Activated gamma-delta T cell treated with anti-CD3 and anti-CD28 coated beads, Interleukin-2, amount 50 U/mL, for 16 hours (primary cell): Measurements from ENCODE around the gene PNMA6E.

Experiments
- DNase-seq: peaks from one replicate; pipeline ENCODE4 v3.0.0-alpha.2; 2020; ENCODE audit warnings: low read depth

Gene PNMA6E

DNA sequence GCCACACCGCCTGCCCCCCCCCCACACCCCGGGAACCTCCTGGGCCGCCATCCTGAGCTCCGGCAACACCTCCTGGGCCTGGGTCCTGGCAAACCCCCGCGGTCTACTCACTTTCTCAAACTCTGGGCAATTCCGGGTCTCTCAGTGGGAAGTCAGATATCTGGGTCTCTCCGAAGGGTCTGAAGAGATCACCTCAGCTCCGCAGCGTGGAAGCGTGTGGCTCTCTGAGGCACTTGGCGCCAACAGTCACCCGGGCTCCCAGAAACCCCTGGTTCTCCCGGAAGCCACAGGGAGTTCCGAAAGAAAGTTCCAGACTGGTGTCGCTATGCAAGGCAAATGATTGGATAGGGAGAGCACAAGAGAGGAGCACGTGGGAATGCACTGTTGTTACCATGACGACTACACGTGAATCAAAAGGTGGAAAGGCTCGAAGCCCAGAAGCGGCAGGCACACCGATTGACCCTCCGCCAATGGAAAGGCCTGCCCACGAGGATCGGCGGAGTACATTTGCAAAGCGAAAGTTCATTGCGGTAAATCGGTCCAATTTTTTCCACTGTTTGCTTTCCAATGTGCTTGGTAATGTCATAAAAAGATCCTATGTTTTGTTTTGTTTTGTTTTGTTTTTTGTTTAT, at the start of gene PNMA6E:
PNMA6E (minus strand) TSS at position 218 of the 632 bp plus-strand sequence. CDS start 2,501 bp downstream, outside the sequence.
- no peak for DNase-seq

DNA sequence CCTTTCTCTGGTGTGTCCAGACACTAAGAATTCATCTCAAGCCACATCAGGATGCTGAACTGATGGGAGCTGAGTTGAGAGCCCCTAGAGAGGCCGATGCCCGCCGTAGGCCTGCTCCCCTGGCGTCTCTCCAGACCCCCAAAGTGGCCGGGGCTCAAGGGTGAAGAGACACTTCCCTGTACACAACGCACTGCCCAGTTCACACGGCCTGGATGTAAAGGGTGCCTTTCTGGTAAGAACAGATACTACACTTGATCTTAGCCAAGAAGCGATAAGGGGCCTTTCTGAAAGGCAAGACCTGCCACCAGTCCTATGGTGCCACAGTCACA, 49.8 kb upstream of the PNMA6E start:
- DNase-seq: no peak

DNA sequence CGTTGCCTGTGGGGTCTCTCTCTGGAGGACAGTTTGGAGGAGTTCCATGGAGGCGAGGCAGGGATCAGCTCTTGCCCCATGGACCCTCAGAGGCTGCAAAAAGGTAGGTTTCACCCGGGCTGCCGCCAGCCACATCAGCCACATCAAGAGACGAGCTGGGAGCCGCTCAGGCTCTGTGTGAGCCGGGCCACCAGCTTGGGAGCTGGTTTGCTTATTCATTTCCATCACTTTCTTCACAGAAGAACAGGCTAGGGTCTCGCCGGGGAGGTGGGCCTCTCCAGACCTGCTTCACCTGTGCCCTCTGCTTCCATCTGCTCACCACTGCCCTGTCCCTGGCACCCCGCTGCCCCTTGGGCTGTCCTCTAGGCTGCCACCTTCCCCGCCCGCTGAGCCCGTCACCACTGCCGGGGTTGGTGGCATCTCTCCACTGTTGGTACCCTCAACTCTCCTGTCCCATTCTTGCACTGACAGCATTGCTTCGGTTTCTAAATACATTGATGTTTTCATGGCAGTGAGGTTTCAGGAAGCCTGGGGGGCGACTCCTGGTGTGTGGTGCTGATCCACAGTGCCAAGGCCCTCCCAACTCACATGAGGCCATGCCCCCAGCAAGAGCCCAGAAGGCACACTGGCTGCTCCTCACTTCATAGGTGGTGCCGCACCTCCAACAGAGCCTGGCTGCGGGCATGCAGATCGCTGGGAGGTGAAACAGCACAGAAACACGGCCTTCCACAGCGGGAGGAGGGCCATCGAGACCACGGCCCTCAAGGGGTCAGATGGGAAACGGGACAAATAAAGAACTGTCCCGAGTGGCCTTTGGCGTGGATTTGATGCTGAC, 49.2 kb upstream of the PNMA6E start:
- no peak for DNase-seq

DNA sequence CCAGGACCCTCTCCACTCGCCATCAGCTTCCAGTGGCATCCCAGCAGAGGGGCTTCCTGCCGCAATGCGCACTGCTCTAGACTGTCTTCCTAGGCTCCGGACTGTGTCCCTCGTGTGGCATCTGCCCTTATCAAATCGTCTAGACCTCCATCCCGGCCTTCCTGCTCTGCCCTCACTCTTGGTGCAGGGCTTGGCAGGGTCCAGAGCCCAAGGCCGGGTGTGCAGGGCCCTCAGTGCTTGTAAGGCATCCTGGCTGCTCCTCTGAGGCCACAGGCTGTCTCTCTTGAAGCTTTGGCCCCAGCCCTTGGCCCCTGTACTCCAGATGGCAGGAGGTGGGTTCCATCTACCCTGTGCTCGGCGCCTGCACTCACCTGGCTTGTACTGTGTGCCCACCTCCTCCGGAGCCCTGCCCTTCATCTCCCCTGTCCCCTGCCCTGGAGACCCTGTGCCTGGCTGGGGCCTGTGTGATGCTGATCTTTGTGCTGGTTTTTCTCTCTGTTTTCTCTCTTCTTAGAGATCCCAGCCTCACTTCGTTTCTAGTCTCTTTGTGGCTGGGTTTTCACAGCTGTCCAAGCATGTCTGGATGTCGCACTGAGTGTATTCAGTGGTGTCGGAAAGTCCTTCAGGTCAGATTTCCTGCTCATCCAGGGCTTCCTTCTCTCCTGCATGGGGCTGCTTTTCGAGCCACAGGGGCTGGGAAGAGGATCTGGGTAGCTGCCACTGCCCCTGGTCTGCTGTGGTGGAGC, 48.4 kb upstream of the PNMA6E start:
- no peak for DNase-seq

DNA sequence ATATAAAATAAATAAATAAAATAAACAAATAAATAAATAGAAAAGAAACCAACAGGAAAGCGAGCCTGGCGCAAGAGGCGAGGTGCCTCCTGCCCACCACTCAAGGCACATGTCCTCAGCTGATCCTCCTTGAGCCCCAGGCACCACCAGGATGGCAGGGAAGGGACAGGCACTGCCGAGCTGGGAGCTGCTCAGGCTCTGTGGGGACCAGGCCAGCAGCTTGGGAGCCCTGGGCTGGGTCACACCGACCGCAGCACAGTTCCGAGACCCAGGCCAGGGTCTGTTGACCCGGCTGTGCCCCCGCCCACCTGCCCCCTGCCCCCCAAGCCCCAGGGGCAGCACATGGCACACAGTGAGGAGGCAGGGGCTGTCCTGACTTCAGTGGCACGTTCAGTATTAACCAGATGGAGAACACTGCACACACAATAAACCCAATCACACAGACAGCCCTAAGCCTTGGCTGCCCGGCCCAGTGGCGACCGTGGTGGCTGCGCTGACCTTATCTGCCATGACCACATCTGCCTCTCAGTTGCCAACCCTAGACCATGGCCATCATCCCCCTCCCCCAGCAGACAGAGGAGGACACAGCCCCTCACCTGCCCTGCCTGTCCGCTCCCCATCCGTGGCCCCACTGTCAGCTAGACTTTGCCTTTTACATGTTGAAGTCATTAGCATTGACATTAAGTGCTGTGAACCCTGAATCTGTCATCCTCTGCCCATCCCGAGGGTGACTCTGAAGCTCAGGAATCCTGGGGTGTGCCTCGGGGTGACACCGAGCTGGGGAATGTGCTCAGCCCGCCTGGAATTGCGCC, 47.6 kb upstream of the PNMA6E start:
- no peak for DNase-seq

DNA sequence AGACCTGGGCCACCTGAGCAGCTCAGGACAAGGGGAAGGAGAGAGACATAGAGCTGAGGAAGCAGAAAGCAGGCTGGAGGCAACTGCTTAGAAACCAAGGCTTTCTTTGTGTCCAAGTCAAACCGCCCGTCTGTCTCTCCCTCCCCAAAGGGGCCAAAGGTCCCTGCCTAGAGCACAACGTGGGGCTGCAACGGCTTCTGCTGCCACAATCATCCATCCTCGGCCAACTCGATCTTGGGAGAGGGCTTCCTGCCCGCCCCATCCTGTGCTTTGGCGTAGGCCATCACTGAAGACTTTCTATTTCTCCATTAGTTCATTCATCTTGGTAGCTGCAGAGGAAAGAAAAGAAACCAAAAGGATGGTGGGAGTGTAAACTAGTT, 46.4 kb upstream of the PNMA6E start:
- DNase-seq: no peak

DNA sequence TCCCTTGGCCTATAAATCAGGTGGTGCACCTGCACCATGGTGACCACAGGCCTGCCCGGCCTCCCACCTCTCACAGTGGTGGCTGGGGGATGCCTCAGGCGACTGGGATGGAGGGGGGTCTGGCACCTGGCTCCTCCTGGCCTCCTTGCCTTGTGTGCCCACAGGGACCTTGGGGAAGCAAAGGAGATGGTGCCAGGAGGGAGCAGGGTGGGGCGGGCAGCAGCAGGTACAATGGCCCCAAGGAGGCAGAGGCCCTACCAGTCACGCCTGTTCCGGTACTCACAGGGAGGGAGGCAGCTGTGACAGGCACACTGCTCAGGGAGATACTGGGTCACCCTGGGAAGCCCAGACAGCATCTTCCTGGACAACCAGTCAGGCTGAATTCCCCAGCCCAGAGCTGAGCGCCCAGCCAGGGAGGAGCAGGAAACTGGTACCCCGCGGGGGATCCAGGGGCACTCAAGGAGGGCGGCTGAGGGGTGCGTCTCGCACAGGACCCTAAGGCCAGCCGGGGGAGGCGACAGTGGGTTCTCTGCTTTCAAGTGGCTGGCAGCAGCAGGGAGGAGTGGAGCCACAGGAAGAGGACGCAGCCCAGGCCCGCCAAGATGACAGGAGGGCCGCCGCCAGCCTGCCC, 45.9 kb upstream of the PNMA6E start:
- DNase-seq: no peak

DNA sequence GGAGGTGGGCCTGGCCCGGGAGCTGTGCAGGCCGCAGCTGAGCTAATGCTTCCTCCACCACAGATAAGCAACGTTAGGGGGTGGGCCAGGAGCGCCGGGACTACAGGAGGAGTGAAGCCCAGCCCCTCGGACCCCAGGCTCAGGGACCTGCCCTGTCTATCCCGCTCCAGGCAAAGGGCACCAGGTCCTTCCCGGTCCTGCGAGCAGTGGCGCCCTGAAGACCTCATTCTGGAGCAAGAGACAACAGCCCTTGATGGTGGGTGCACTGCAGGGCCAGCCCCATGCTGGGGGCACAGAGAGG, 45.4 kb upstream of the PNMA6E start:
- no peak for DNase-seq

DNA sequence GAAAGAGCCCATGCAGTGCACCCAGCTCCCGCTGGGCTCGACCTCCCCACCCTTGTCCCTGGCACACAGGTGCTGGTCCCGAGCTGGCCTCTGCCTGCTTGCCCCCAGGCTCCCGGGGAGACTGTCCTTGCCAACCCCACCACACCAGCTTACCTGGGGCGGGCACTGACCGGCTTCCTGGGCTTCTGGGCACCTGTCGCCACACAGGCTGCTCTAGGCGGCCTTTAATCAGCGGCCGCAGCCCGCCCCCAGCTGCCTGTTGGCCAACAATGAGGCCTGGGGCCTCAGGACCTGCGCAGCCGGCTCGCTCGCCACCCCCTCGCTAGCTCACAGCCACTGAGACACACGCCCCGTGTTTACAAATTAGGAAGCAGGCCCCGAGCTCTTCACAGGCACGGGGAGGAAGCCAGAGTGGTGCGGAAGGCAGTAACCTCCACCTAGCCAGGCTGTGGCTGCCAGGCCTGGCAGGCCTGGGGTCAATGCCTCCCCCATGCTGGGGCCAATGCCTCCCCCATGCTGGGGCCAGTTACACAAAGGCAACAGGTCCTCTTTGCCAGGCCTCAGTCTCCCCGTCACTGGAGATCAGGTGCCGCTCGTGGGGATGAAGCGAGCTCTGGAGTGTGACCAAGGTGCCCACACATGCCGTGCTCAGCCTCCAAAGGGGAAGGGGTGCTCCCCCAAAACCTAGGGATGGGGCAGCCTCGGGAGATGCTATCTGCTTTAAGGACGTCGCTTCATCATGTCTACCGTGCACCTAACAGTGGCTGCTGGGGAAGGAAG, 44.9 kb upstream of the PNMA6E start, which contains the start of gene TREX2:
TREX2 (minus strand) TSS at position 201 of the 780 bp plus-strand sequence. CDS start 626 bp downstream, outside the sequence.
- DNase-seq: no peak

DNA sequence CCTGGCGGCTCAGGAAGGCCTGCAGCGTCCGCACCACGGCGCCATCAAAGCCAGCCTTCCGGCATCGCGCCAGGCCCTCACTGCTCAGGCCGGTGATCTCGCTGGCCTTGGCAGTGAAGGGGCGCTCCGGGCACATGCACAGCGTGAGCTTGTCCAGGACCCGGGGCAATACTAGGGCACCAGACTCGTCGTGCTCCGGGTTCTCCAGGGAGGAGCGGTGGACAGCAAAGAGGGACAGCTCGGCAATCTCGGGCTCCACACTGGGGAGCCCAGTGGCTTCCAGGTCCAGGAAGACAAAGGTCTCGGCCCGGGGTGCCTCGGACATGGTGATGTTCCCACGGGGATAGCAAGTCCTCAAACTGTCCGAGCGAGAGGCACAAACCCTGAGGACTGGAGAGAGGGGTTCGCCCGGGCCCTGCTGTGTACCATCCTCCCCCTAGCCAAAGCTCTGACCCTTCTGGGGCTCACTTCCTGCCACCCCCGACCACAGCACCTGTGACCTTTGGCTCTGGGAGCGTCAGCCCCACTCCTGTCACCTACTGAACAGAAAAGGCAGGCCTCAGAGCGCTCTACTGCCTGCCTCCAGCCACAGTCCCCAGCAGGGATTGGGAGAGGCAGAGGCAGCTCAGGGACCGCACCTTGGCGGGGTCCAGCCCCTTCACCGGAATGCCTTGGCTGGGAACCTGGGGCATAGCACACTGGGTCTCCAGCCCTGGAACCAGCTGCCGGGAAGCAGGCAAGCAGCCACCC, 44.1 kb upstream of the PNMA6E start:
- no peak for DNase-seq

DNA sequence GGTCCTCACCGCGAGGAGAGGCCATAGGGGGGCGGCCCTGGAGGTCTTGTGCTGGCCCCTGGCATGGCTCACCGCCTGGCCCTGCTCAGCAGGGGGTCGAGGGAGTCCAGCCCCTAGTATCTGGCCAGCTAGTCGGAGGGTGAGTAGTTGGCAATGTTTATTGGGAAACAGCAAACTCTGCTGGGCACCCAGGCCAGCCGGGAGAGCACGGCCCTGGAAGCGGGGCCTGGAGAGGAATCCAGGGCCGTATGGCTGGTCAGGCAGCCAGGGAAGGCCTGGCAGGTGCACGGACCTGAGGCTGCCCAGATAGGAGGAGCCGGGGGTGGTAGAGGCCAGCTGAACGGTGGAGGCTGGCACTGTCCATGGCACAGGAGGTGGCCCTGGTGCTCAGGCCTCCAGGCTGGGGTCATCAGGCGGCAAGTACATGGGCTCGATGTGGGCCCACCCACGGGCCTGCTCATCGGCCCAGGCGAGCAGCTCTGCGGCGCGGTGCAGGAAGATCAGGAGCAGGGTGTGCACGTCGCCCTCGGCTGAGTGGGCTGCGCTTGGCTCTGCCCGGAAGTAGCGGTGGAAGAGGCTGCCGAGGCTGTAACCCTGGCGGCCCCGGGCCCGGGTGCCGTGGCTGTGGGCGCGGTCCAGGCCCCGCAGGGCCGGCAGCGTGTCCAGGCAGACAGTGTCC, 43.3 kb upstream of the PNMA6E start:
- DNase-seq: no peak

DNA sequence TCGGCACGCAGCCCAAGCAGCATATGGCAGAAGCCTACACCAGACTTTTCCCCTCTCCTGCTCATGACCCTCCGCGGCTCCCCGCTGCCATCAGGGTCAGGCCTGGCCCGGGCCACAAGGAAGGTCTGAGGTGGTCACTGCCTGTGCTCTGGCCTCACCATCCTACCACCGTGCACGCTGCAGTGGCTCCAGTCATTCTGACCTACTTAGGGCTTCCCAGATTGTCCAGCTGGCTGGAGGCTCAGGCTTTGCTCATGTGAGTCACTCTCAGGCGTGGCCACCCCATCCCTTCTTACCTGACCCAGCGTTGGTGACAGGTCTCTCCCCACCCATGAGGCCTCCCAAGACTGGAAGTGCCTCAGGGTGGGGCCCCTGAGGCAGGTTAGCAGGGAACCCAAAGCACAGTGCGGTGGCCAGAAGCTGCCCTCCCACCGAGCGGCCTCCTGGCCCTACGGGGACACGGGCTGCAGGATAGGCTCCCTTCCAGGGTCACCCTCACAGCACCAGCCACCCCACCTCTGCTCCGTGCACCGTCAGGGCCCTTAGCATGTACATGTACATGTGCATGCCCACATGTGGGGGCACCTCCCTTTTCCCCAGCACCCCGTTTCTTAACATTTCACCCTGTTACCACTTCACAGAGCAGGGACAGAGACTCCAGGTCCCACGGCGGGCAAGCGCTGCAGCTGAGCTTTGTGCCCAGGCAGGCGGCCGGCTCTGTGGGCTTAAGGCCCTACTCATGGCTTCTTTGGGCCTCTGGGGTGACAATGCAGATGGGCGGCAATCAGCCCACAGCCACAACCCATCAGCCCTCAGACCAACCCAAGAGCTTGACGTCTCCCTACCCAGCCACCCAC, 42.6 kb upstream of the PNMA6E start:
- no peak for DNase-seq

DNA sequence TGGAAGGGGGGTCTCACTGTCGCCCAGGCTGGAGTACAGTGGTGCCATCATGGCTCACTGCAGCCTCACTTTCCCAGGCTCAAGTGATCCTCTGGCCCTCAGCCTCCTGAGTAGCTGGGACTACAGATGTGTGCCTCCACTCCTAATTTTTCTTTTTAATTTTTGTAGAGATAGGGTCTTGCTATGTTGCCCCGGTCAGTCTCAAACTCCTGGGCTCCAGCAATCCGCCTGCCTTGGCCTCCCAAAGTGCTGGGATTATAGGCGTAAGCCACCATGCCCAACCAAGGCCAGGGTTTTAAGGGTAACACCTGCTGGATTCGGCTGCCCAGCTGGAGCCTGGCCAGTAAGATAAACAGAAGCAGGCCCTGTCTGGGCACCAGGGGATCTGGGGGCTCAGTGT, 41.3 kb upstream of the PNMA6E start:
- DNase-seq: no peak

DNA sequence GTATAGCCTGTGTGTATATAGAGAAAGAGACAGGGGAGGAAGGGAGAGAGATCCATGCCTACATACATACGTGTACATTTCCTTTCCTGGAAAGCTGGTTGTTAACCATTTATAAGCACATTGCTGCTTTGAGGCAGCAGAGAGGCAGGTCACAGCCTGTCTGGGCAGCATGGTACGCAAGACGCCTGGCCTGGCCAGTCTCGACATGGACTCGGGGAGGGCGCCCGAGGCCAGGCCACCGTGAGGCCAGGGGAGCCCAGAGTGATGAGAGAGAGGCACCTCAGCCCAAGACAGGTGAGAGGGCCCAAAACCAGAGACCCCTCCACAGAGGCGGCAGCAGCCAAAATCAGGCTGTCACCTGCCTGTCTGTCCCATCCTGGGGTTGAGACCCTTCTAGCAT, 40.8 kb upstream of the PNMA6E start:
- no peak for DNase-seq

DNA sequence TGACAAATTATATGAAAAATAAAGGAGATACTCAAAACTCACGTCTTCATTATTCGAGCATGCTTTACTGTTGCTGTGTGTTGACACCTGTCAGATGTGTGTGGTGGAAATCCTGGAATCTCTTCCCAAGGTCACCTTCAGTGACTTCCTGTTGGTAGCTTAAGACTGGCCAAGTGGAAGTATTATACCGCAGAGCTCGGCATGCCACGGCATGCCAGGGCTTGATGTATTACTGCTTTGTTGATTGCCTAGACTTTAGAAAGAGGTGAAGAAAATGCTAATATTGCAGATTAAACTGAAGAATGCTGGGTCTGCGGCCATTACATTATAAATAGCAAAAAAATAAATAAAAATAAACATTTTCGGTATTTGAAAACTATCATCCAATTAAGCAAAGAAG, 40.1 kb upstream of the PNMA6E start:
- no peak for DNase-seq

DNA sequence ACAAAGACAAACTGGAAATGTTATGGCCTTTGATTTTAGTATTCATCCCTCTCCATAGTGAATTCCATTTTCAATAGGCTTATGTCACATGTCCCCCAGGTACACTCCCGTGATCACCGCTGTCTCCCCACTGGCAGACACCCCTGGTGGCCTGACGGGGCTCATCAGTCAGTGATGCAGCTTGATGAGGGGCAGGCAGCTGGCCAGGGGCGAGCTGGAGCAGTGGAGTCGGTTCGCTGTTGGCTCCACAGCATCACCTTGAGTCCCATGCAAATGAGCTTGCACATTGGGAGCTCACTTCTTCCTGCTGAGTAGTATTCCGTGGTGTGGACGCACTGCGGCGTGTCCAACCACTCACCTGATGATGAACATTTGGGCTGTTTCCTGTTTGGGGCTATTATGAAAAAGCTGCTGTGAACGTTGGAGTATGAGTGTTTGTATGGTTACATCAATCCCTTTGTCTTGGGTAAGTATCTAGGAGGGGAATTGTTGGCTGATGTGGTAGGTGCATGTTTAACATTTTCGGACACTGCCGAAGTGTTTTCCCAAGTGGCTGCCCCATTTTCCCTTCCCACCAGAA, 39.5 kb upstream of the PNMA6E start:
- no peak for DNase-seq

DNA sequence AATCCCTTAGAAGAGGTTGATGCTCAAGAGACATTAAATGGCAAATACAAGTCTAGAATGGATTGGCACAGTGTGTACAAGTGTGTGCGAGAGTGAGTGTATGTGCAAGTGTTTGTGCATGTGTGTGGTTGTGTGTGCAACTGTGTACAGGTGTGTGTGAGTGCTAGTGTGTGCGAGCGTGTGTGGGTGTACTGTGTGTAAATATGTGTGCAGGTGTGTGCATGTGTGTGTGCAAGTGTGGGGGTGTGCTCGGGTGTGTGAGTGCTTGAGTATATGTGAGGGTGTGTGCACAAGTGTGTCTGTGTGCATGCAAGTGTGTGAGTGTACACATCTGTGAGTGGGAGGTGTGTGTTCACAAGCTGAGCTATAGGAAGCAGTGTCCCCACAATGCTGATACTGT, 38.8 kb upstream of the PNMA6E start:
- no peak for DNase-seq

DNA sequence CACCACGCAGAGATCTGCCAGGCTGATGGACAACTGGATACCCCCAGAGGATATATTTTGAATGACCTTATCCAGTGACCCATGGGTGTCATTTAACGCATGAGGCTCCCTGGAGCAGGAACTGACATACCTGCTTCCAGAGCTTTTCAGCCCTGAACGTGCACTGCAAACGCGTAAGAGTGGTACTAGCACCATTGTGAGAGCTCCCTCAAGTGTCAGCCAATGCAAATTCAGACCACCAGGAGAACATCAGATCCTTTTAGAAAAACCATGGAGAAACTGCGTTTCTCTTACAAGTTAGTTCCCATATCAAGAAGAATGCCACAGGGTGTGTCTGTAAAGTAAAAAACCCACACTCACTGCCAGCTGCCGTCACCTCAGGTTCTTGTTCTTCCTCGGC, 37.4 kb upstream of the PNMA6E start:
- no peak for DNase-seq
